Hepatocyte (in vitro differentiated cells): Measurements from ENCODE around the gene PRM2. TPM values are rescaled to one million over a fixed set of nuclear protein-coding genes. Genes with fewer than 3 reads are reported as not detected.
A peak's percentile ranks its signal among the peaks of the same experiment; 100 is the strongest.

Source experiments
- DNase-seq: peaks from one replicate; pipeline ENCODE4 v3.0.0-alpha.2; 2016; ENCODE audit warnings: low spot score
- H2AFZ ChIP-seq: fragments of 200-600 bp; sonication (generic); 2 replicates; pipeline ENCODE4 v1.6.0; 2016; ENCODE audit warnings: antibody characterized with exemption, mild to moderate bottlenecking
- H3K27ac ChIP-seq: fragments of 200-600 bp; sonication (generic); 2 replicates; pipeline ENCODE4 v1.5.1; 2016; ENCODE audit warnings: mild to moderate bottlenecking
- H3K27me3 ChIP-seq: fragments of 200-600 bp; sonication (generic); 2 replicates; pipeline ENCODE4 v1.6.1; 2016
- H3K36me3 ChIP-seq: fragments of 200-600 bp; sonication (generic); replicated peaks from 2 replicates; pipeline ENCODE4 v1.5.1; 2016; ENCODE audit warnings: low read depth; ENCODE audit not compliant: insufficient read depth
- H3K4me1 ChIP-seq: fragments of 200-600 bp; sonication (generic); 2 replicates; pipeline ENCODE4 v1.5.1; 2016; ENCODE audit warnings: mild to moderate bottlenecking, moderate library complexity; ENCODE audit not compliant: insufficient read depth
- H3K4me2 ChIP-seq: fragments of 200-600 bp; sonication (generic); 2 replicates; pipeline ENCODE4 v1.6.0; 2016
- H3K4me3 ChIP-seq: fragments of 200-600 bp; sonication (generic); 2 replicates; pipeline ENCODE4 v1.5.1; 2016; ENCODE audit warnings: mild to moderate bottlenecking
- H3K79me2 ChIP-seq: fragments of 200-600 bp; sonication (generic); 2 replicates; pipeline ENCODE4 v1.6.0; 2017; ENCODE audit warnings: mild to moderate bottlenecking
- H3K9me2 ChIP-seq: fragments of 200-600 bp; sonication (generic); replicated peaks from 2 replicates; pipeline ENCODE4 v1.6.0; 2017; ENCODE audit warnings: mild to moderate bottlenecking; ENCODE audit not compliant: insufficient read depth
- H3K9me3 ChIP-seq: fragments of 200-600 bp; sonication (generic); 2 replicates; pipeline ENCODE4 v1.5.1; 2016; ENCODE audit warnings: low read depth, mild to moderate bottlenecking
- H4K20me1 ChIP-seq: fragments of 200-600 bp; sonication (generic); 2 replicates; pipeline ENCODE4 v1.6.0; 2016; ENCODE audit warnings: mild to moderate bottlenecking; ENCODE audit not compliant: insufficient read depth, poor library complexity, severe bottlenecking
- CTCF ChIP-seq: fragments of 200-600 bp; sonication (generic); IDR thresholded peaks from 2 replicates; pipeline ENCODE4 v1.5.1; 2016; ENCODE audit warnings: antibody characterized with exemption, mild to moderate bottlenecking; ENCODE audit not compliant: poor library complexity
- EZH2 ChIP-seq: fragments of 200-600 bp; sonication (generic); IDR thresholded peaks from 2 replicates; pipeline ENCODE4 v1.6.1; 2016; ENCODE audit warnings: antibody characterized with exemption, mild to moderate bottlenecking, borderline replicate concordance
- EZH2phosphoT487 ChIP-seq: fragments of 200-600 bp; sonication (generic); IDR thresholded peaks from one replicate; pipeline ENCODE4 v1.6.1; 2018; ENCODE audit warnings: antibody characterized with exemption, mild to moderate bottlenecking, low read depth, moderate library complexity; ENCODE audit not compliant: unreplicated experiment, severe bottlenecking
- WGBS: methylation state at CpG from one replicate; pipeline ENCODE4 v1.1.6; 2016; ENCODE audit warnings: low lambda C conversion rate; ENCODE audit errors: missing lambda C conversion rate; 5-methylcytosine and 5-hydroxymethylcytosine counted together
- polyA plus RNA-seq: library from polyadenylated mRNA; unstranded; fragments of >200 nt; fragmentation: Nextera tagmentation; extraction: Ambion mirVana; gene quantifications from 2 replicates; pipeline ENCODE4 v1.2.1, GENCODE V29; 2016
- total RNA-seq: library from RNA; depleted of rRNA; stranded (reverse); fragments of >200 nt; gene quantifications from 2 replicates; pipeline ENCODE4 v1.2.3, GENCODE V29; 2014

PRM2 gene
- total and polyA plus RNA-seq, 2 experiments from 2014 or later, result not detected

- Histone ChIP-seq H3K27me3 (no peaks in the 10 kb centered on the region), H3K9me3 (no peaks in the 10 kb centered on the region), H3K9me2 (no peaks in the 10 kb centered on the region), H3K4me2 (no peak overlapping the region), H3K36me3 (no peaks in the 10 kb centered on the region), H3K4me3 (no peak overlapping the region), H2AFZ (no peak overlapping the region), H4K20me1 (no peaks in the 10 kb centered on the region), H3K79me2 (no peaks in the 10 kb centered on the region), H3K4me1 (peaks cover 33% of the 10 kb centered on the region), H3K27ac (peak overlapping the region; percentile 34)
- 80% methylated on average over 10 of the region's 10 CpGs for WGBS
- no peak for DNase-seq
- no peak for TF ChIP-seq CTCF
- no peak for TF ChIP-seq EZH2phosphoT487
- no peak for TF ChIP-seq EZH2
Measured at GRCh38 chr16:11310997-11311561, 34.8 kb upstream of the PRM2 start.

GRCh38 chr16:11310634-11310977, 34.3 kb upstream of the PRM2 start:
- no peak for TF ChIP-seq EZH2phosphoT487
- no peaks in the 10 kb centered on the region for H4K20me1 ChIP-seq
- DNase-seq, result no peak
- H3K4me2 ChIP-seq, result no peak overlapping the region
- no peaks in the 10 kb centered on the region for H3K9me3 ChIP-seq
- WGBS, result 97% methylated on average over 3 of the region's 3 CpGs
- H3K27ac ChIP-seq, result peak overlapping the region; percentile 34
- H3K79me2 ChIP-seq, result no peaks in the 10 kb centered on the region
- no peak overlapping the region for H2AFZ ChIP-seq
- H3K27me3 ChIP-seq, result no peaks in the 10 kb centered on the region
- H3K9me2 ChIP-seq, result no peaks in the 10 kb centered on the region
- no peaks in the 10 kb centered on the region for H3K36me3 ChIP-seq
- H3K4me3 ChIP-seq, result no peak overlapping the region
- H3K4me1 ChIP-seq, result peaks cover 29% of the 10 kb centered on the region

- Histone ChIP-seq H3K27ac (peak overlapping the region; percentile 16), H2AFZ (no peak overlapping the region), H3K9me3 (no peaks in the 10 kb centered on the region), H3K4me3 (no peak overlapping the region), H3K4me1 (peaks cover 29% of the 10 kb centered on the region), H3K9me2 (no peaks in the 10 kb centered on the region), H3K27me3 (no peaks in the 10 kb centered on the region), H4K20me1 (no peaks in the 10 kb centered on the region), H3K36me3 (no peaks in the 10 kb centered on the region), H3K4me2 (no peak overlapping the region), H3K79me2 (no peaks in the 10 kb centered on the region)
- TF ChIP-seq EZH2phosphoT487 (no peak), EZH2 (no peak), CTCF (no peak)
- no peak for DNase-seq
- WGBS, result 71% methylated on average over 9 of the region's 9 CpGs
Measured at GRCh38 chr16:11309895-11310633, 33.8 kb upstream of the PRM2 start.

DNA sequence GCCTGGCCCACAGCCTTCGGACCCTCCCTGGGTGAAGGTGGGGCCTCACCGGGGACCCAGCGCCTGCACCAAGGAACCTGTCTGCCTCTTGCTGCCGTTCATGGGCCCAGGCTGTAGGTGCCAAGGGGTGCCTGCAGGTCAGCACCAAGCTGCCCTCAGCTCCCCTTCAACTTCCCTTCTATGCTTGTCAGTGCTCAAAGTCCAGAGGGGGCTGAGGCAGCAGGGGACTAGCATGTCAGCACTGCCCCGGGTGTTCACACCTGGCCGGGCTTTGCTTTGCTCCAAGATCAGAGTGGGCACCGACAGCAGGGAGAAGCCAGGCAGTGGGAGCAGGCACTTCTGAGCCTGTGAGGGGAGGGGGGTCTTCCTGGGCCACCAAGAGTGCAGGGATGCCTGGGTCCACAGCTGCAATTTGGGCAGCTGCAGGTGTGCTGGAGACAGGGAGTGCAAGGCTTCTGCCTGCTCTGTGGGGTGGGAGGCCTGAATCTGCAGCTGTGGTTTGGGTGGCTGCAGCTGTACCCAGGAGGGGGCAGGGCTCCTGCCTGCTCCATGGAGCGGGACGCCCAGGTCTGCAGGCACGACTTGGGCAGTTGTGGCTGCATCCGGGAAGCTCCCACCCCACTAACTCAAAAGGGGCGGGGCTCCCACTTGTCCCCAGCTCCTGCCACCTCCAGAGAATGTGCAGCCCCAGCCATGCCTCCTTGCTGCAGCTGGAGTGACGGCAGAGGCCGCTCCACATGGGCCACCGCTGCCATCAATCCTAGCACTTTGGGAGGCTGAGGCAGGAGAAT, 32.4 kb upstream of the PRM2 start:
- H3K27ac ChIP-seq, result peak overlapping the region; percentile 88

More for the DNA sequence above, 32.4 kb upstream of the PRM2 start:
- DNase-seq, result no peak
- H4K20me1 ChIP-seq, result no peaks in the 10 kb centered on the region
- H3K36me3 ChIP-seq, result no peaks in the 10 kb centered on the region
- H3K4me2 ChIP-seq, result no peak overlapping the region
- no peaks in the 10 kb centered on the region for H3K9me3 ChIP-seq
- H3K4me1 ChIP-seq, result peaks cover 28% of the 10 kb centered on the region
- H3K4me3 ChIP-seq, result no peak overlapping the region
- H3K27me3 ChIP-seq, result no peaks in the 10 kb centered on the region
- H3K9me2 ChIP-seq, result no peaks in the 10 kb centered on the region
- 83% methylated on average over 14 of the region's 15 CpGs for WGBS
- TF ChIP-seq CTCF (no peak), EZH2 (no peak), EZH2phosphoT487 (no peak)
- H2AFZ ChIP-seq, result no peak overlapping the region
- no peaks in the 10 kb centered on the region for H3K79me2 ChIP-seq
